HepG2 (cell line): Measurements from ENCODE around the gene NAGS. TPM values are rescaled to one million over a fixed set of nuclear protein-coding genes. Genes with fewer than 3 reads are reported as not detected.

Experiments
- BHLHE40 ChIP-seq: IDR thresholded peaks from 2 replicates; pipeline ENCODE4 v1.6.1; 2011; ENCODE audit warnings: low read length, improper control_type of control experiment
- CC2D1A ChIP-seq: sonication (generic); formaldehyde crosslinking; IDR thresholded peaks from 2 replicates; pipeline ENCODE4 v1.8.1; 2023; ENCODE audit warnings: mild to moderate bottlenecking, missing genetic modification reagents
- HOXA5 ChIP-seq: sonication (generic); formaldehyde crosslinking; IDR thresholded peaks from 2 replicates; pipeline ENCODE4 v1.4.0; 2020; ENCODE audit warnings: missing genetic modification reagents
- IKZF4 ChIP-seq: sonication (generic); formaldehyde crosslinking; IDR thresholded peaks from 2 replicates; pipeline ENCODE4 v1.5.1; 2020; ENCODE audit warnings: borderline replicate concordance, mild to moderate bottlenecking, low read depth, missing genetic modification reagents; ENCODE audit errors: not compliant biosample characterization
- KDM4B ChIP-seq: sonication (generic); formaldehyde crosslinking; IDR thresholded peaks from 2 replicates; pipeline ENCODE4 v1.4.0; 2020; ENCODE audit warnings: missing genetic modification reagents
- KLF9 ChIP-seq: IDR thresholded peaks from 2 replicates; pipeline ENCODE4 v1.6.1; 2016; ENCODE audit warnings: low read depth
- KMT2B ChIP-seq: IDR thresholded peaks from 2 replicates; pipeline ENCODE4 v1.6.1; 2016; ENCODE audit warnings: missing genetic modification reagents, missing compliant biosample characterization
- MED1 ChIP-seq: sonication (generic); formaldehyde crosslinking; IDR thresholded peaks from 2 replicates; pipeline ENCODE4 v1.4.0; 2020; ENCODE audit warnings: missing genetic modification reagents
- MLXIP ChIP-seq: sonication (generic); formaldehyde crosslinking; IDR thresholded peaks from 2 replicates; pipeline ENCODE4 v1.9.0; 2021; ENCODE audit warnings: missing genetic modification reagents, borderline replicate concordance
- TFE3 ChIP-seq: IDR thresholded peaks from 2 replicates; pipeline ENCODE4 v1.6.1; 2016
- U2AF2 ChIP-seq: fragments of 200-400 bp; formaldehyde crosslinking; IDR thresholded peaks from 2 replicates; pipeline ENCODE4 v1.6.1; 2017; ENCODE audit warnings: low read depth, mild to moderate bottlenecking, low read length
- ZBTB10 ChIP-seq: sonication (generic); formaldehyde crosslinking; IDR thresholded peaks from 2 replicates; pipeline ENCODE4 v1.4.0; 2020; ENCODE audit warnings: missing genetic modification reagents, borderline replicate concordance
- ZBTB38 ChIP-seq: sonication (generic); formaldehyde crosslinking; IDR thresholded peaks from 2 replicates; pipeline ENCODE4 v1.5.1; 2020; ENCODE audit warnings: mild to moderate bottlenecking, missing genetic modification reagents
- ZBTB4 ChIP-seq: sonication (generic); formaldehyde crosslinking; IDR thresholded peaks from 2 replicates; pipeline ENCODE4 v1.4.0; 2020; ENCODE audit warnings: missing genetic modification reagents, mild to moderate bottlenecking, borderline replicate concordance
- ZFP62 ChIP-seq: sonication (generic); formaldehyde crosslinking; IDR thresholded peaks from 2 replicates; pipeline ENCODE4 v1.4.0; 2020; ENCODE audit warnings: missing genetic modification reagents
- ZNF607 ChIP-seq: sonication (generic); formaldehyde crosslinking; IDR thresholded peaks from 2 replicates; pipeline ENCODE4 v1.5.1; 2020; ENCODE audit warnings: missing genetic modification reagents, mild to moderate bottlenecking, borderline replicate concordance
- ZNF615 ChIP-seq: sonication (generic); formaldehyde crosslinking; IDR thresholded peaks from 2 replicates; pipeline ENCODE4 v1.5.0; 2020; ENCODE audit warnings: mild to moderate bottlenecking, missing genetic modification reagents, borderline replicate concordance
- ZNF792 ChIP-seq: IDR thresholded peaks from 2 replicates; pipeline ENCODE4 v1.6.1; 2016
- polyA plus RNA-seq, 8 experiments: library from polyadenylated mRNA; depleted of rRNA in 3 of 8; stranded (reverse) in 7 of 8; unstranded in 1 of 8; fragments of >200 nt; fragmentation: Illumina TruSeq in 4 of 8; extraction: Trizol in 4 of 8; gene quantifications; 2 replicates each; pipeline versions ENCODE4 v1.2.1 to v1.2.3, GENCODE V29; 2011 to 2016; ENCODE audit warnings: low read depth in 4 of 8, missing spikeins in 1 of 8, mixed read lengths in 1 of 8; ENCODE audit not compliant: insufficient read depth in 1 of 8
- total RNA-seq, 5 experiments: library from RNA; depleted of rRNA; stranded (reverse); fragments of >200 nt; fragmentation: Illumina TruSeq; extraction: Trizol; gene quantifications; 2 replicates each; pipeline ENCODE4 v1.2.3, GENCODE V29; 2016; ENCODE audit warnings: low read depth in 1 of 5

The NAGS gene
- total and polyA plus RNA-seq, 2 of the 13 experiments (the other 11 are each of a cell fraction or from before 2014, with no cell fraction given) = 4.3 to 5.1 TPM

DNA sequence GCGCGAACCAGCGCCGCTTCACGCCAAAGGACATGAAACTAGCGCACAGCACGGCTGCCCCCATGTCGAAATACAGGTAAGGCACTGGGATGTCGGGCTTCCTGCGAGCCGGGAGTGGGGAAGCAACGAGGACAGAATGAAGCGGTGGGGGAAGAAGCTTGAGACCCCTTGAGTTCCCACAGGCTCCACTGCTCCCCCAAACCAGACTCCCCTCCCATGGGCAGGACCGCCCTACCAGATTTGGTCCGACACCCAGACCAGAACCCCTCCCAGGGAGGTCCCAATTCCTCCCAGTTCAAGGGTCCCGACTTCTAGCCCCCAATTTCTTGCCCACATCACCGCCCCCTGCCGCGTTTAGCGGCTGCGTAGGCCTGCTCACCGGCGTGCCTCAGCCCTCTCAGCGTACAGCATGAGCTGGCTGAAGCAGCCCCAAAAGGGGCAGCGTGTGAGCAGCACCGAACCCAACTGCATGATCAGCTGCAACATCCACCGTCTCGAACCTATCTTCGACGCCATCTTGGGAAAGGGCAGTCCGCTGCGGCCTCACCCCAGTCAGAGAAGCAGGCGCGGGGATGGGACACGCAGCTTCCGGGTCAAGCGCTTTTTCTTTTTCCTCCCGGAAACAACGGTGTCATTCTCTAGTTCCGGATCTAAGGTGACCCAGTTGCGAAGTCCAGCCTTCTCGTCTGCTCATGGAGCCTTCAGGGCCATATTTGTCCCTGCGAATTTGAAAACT, 10.2 kb downstream of the NAGS start, which contains the start of gene TMEM101 (continued):
- TF ChIP-seq ZBTB10 (CRISPR knock-in tag) = no peak; the same call in 1 of the 2 replicates
- TF ChIP-seq ZNF607 (CRISPR knock-in tag) = peak; percentile 84; the same call in 1 of the 2 replicates
- no peak for TF ChIP-seq MLXIP (CRISPR knock-in tag)
- peak; percentile 84 for TF ChIP-seq TFE3 (CRISPR knock-in tag)
- TF ChIP-seq HOXA5 = peak; percentile 92
- TF ChIP-seq CC2D1A (CRISPR knock-in tag) = no peak
- no peak for TF ChIP-seq ZBTB38 (CRISPR knock-in tag)
- peak; percentile 92 for TF ChIP-seq KMT2B (CRISPR knock-in tag)
- TF ChIP-seq IKZF4 (CRISPR knock-in tag) = peak; percentile 95
- TF ChIP-seq BHLHE40 = peak; percentile 63
- TF ChIP-seq KDM4B = no peak; the same call in 1 of the 2 replicates
- no peak for TF ChIP-seq ZFP62
- peak; percentile 62; the same call in 1 of the 2 replicates for TF ChIP-seq ZNF615
- peak; percentile 89 for TF ChIP-seq ZBTB4 (CRISPR knock-in tag)
- peak; percentile 66; the same call in 1 of the 2 replicates for TF ChIP-seq KLF9 (CRISPR knock-in tag)
- no peak; the same call in 1 of the 2 replicates for TF ChIP-seq U2AF2
- TF ChIP-seq MED1 (CRISPR knock-in tag) = peak; percentile 91
- TF ChIP-seq ZNF792 (CRISPR knock-in tag) = peak; percentile 90
